Thyroid gland (tissue), 4 donors: ENCODE data around the gene H6PD.

Source experiments
- CTCF ChIP-seq, 6 experiments: fragments of 200-600 bp in 3 of 6; fragments of 450-650 bp in 3 of 6; sonication (generic) in 3 of 6; IDR thresholded peaks; one replicate each; pipeline ENCODE4 v1.5.1; 2016 to 2019; ENCODE audit warnings: antibody characterized with exemption in 6 of 6, mild to moderate bottlenecking in 2 of 6, inconsistent platforms in 1 of 6, moderate library complexity in 1 of 6
- POLR2A ChIP-seq, 2 donors: fragments of 450-650 bp; IDR thresholded peaks; one replicate each; pipeline ENCODE4 v1.6.1; 2017; ENCODE audit warnings: antibody characterized with exemption in 2 of 2, mild to moderate bottlenecking in 2 of 2, moderate library complexity in 1 of 2

- TF ChIP-seq CTCF (IDR thresholded peaks at IDR 0.05) (no peak), POLR2A (IDR thresholded peaks at IDR 0.05) (no peak)
Observed at GRCh38 chr1:9211291-9211811, 23.2 kb upstream of the H6PD start.
